T-helper 17 cell (primary cell): Measurements from ENCODE around the gene MAP3K5. TPM values are rescaled to one million over a fixed set of nuclear protein-coding genes. Genes with fewer than 3 reads are reported as not detected.

Experiments
- ATAC-seq: fragments of 150-1000 bp; cut with Tn5 transposase; 2 replicates; pipeline ENCODE4 v1.10.0; 2021; ENCODE audit warnings: mild to moderate bottlenecking, moderate library complexity
- DNase-seq, 3 donors: peaks; one replicate each; pipeline versions ENCODE4 v3.0.0 to v3.0.0-alpha.2; 2020 to 2021
- H3K9me3 ChIP-seq: one replicate; pipeline ENCODE4 v1.7.0; 2013; ENCODE audit warnings: low read length, mild to moderate bottlenecking; ENCODE audit not compliant: control insufficient read depth, poor library complexity, severe bottlenecking
- H3K27ac Mint-ChIP-seq: one replicate; pipeline ENCODE4 v1.8.0; 2022; ENCODE audit warnings: mild to moderate bottlenecking, moderate library complexity, mixed read lengths
- H3K27me3 Mint-ChIP-seq: one replicate; pipeline ENCODE4 v1.8.0; 2022; ENCODE audit warnings: mixed read lengths
- H3K36me3 Mint-ChIP-seq: one replicate; pipeline ENCODE4 v1.8.0; 2022; ENCODE audit warnings: low read depth, mixed read lengths
- H3K4me1 Mint-ChIP-seq: one replicate; pipeline ENCODE4 v1.8.0; 2022; ENCODE audit warnings: mild to moderate bottlenecking, mixed read lengths
- H3K4me3 Mint-ChIP-seq: one replicate; pipeline ENCODE4 v1.8.0; 2022; ENCODE audit warnings: mild to moderate bottlenecking, moderate library complexity, mixed read lengths
- total RNA-seq, 4 donors: library from RNA in 2 of 4; stranded (reverse) in 2 of 4; gene quantifications; one replicate each; pipeline ENCODE4 v1.2.3 and lab custom pipeline; 2022 to 2026

Gene MAP3K5
- total RNA-seq, 2 donors from 2014 or later: 35.6 to 40.3 TPM

GRCh38 chr6:136613477-136613876 is 178.8 kb downstream of the MAP3K5 start:
- Mint-ChIP-seq H3K36me3 (no peaks in the 10 kb centered on the region), H3K4me3 (no peak overlapping the region), H3K27me3 (no peaks in the 10 kb centered on the region), H3K4me1 (peaks cover 10% of the 10 kb centered on the region), H3K27ac (no peak overlapping the region)
- no peak for DNase-seq
- H3K9me3 ChIP-seq: no peaks in the 10 kb centered on the region
- ATAC-seq: no peak

GRCh38 chr6:136612666-136613389 is 179.4 kb downstream of the MAP3K5 start:
- Mint-ChIP-seq H3K36me3 (peaks cover 2% of the 10 kb centered on the region), H3K27ac (no peak overlapping the region), H3K27me3 (no peaks in the 10 kb centered on the region), H3K4me1 (peaks cover 15% of the 10 kb centered on the region), H3K4me3 (no peak overlapping the region)
- DNase-seq: no peak
- ATAC-seq: no peak
- H3K9me3 ChIP-seq: no peaks in the 10 kb centered on the region

GRCh38 chr6:136611746-136612145 is 180.5 kb downstream of the MAP3K5 start:
- H3K4me3 Mint-ChIP-seq: no peak overlapping the region
- no peak for ATAC-seq
- H3K27me3 Mint-ChIP-seq: no peaks in the 10 kb centered on the region
- no peak overlapping the region for H3K27ac Mint-ChIP-seq
- H3K9me3 ChIP-seq: no peaks in the 10 kb centered on the region
- peaks cover 2% of the 10 kb centered on the region for H3K36me3 Mint-ChIP-seq
- DNase-seq: no peak
- peaks cover 13% of the 10 kb centered on the region for H3K4me1 Mint-ChIP-seq

- no peaks in the 10 kb centered on the region for H3K9me3 ChIP-seq
- Mint-ChIP-seq H3K27ac (no peak overlapping the region), H3K4me1 (peaks cover 13% of the 10 kb centered on the region), H3K4me3 (no peak overlapping the region), H3K36me3 (peaks cover 2% of the 10 kb centered on the region), H3K27me3 (no peaks in the 10 kb centered on the region)
- ATAC-seq (no peak), DNase-seq (no peak)
Observed at GRCh38 chr6:136611133-136611532, 181.1 kb downstream of the MAP3K5 start.

GRCh38 chr6:136609873-136610706 is 182.2 kb downstream of the MAP3K5 start:
- ATAC-seq (peak; percentile 24), DNase-seq (no peak)
- Mint-ChIP-seq H3K27ac (peak overlapping the region; percentile 86), H3K4me3 (no peak overlapping the region), H3K36me3 (peaks cover 2% of the 10 kb centered on the region), H3K4me1 (peaks cover 13% of the 10 kb centered on the region), H3K27me3 (no peaks in the 10 kb centered on the region)
- no peaks in the 10 kb centered on the region for H3K9me3 ChIP-seq

- Mint-ChIP-seq H3K27ac (peak overlapping the region; percentile 86), H3K27me3 (no peaks in the 10 kb centered on the region), H3K4me3 (no peak overlapping the region)
Observed at GRCh38 chr6:136608991-136609390, 183.3 kb downstream of the MAP3K5 start.

GRCh38 chr6:136607932-136608772 is 184.1 kb downstream of the MAP3K5 start:
- peak; percentile 51 to 78 (median 57) for DNase-seq
- Mint-ChIP-seq H3K36me3 (peaks cover 4% of the 10 kb centered on the region), H3K4me3 (no peak overlapping the region), H3K27ac (peak overlapping the region; percentile 86), H3K4me1 (peaks cover 13% of the 10 kb centered on the region), H3K27me3 (no peaks in the 10 kb centered on the region)
- ATAC-seq: peak; percentile 98
- H3K9me3 ChIP-seq: no peaks in the 10 kb centered on the region

More at GRCh38 chr6:136608991-136609390, 183.3 kb downstream of the MAP3K5 start:
- peaks cover 13% of the 10 kb centered on the region for H3K4me1 Mint-ChIP-seq
- ATAC-seq: no peak
- peaks cover 4% of the 10 kb centered on the region for H3K36me3 Mint-ChIP-seq
- no peaks in the 10 kb centered on the region for H3K9me3 ChIP-seq
- DNase-seq: no peak

- H3K27ac Mint-ChIP-seq: peak overlapping the region; percentile 86
- H3K9me3 ChIP-seq: no peaks in the 10 kb centered on the region
- no peaks in the 10 kb centered on the region for H3K27me3 Mint-ChIP-seq
- peaks cover 4% of the 10 kb centered on the region for H3K36me3 Mint-ChIP-seq
- no peak overlapping the region for H3K4me3 Mint-ChIP-seq
- no peak for ATAC-seq
- DNase-seq: no peak
- H3K4me1 Mint-ChIP-seq: peaks cover 13% of the 10 kb centered on the region
Observed at GRCh38 chr6:136607204-136607931, 184.9 kb downstream of the MAP3K5 start.

- no peak for DNase-seq
- H3K4me1 Mint-ChIP-seq: peaks cover 10% of the 10 kb centered on the region
- H3K36me3 Mint-ChIP-seq: peaks cover 4% of the 10 kb centered on the region
- H3K27me3 Mint-ChIP-seq: no peaks in the 10 kb centered on the region
- ATAC-seq: no peak
- no peak overlapping the region for H3K27ac Mint-ChIP-seq
- no peaks in the 10 kb centered on the region for H3K9me3 ChIP-seq
- no peak overlapping the region for H3K4me3 Mint-ChIP-seq
Observed at GRCh38 chr6:136604928-136605510, 187.3 kb downstream of the MAP3K5 start.

GRCh38 chr6:136604328-136604825 is 187.9 kb downstream of the MAP3K5 start:
- DNase-seq: no peak
- H3K4me1 Mint-ChIP-seq: peaks cover 8% of the 10 kb centered on the region
- H3K9me3 ChIP-seq: no peaks in the 10 kb centered on the region
- peaks cover 4% of the 10 kb centered on the region for H3K36me3 Mint-ChIP-seq
- ATAC-seq: no peak
- H3K4me3 Mint-ChIP-seq: no peak overlapping the region
- H3K27ac Mint-ChIP-seq: no peak overlapping the region
- H3K27me3 Mint-ChIP-seq: no peaks in the 10 kb centered on the region

GRCh38 chr6:136600818-136601217 is 191.5 kb downstream of the MAP3K5 start:
- H3K27ac Mint-ChIP-seq: no peak overlapping the region
- H3K9me3 ChIP-seq: no peaks in the 10 kb centered on the region
- DNase-seq (no peak), ATAC-seq (no peak)
- H3K36me3 Mint-ChIP-seq: peaks cover 12% of the 10 kb centered on the region
- H3K4me1 Mint-ChIP-seq: peaks cover 14% of the 10 kb centered on the region
- H3K4me3 Mint-ChIP-seq: no peak overlapping the region
- no peaks in the 10 kb centered on the region for H3K27me3 Mint-ChIP-seq

- ATAC-seq (no peak), DNase-seq (no peak)
- Mint-ChIP-seq H3K4me3 (no peak overlapping the region), H3K4me1 (peaks cover 21% of the 10 kb centered on the region), H3K27ac (no peak overlapping the region), H3K27me3 (no peaks in the 10 kb centered on the region), H3K36me3 (peaks cover 11% of the 10 kb centered on the region)
- H3K9me3 ChIP-seq: no peaks in the 10 kb centered on the region
Observed at GRCh38 chr6:136599329-136600011, 192.8 kb downstream of the MAP3K5 start.
